ENCODE measurements around the gene SERPINH1.

Gene SERPINH1

GRCh38 chr11:75595429-75595828 lies 33.4 kb downstream of the SERPINH1 start:
- peaks cover 14 to 18% of the 10 kb centered on the region in 2 donors for H3K27me3 Mint-ChIP-seq
- no peak for DNase-seq
- no peak overlapping the region for H3K4me3 Mint-ChIP-seq
- H3K4me1 Mint-ChIP-seq: peaks cover 11 to 12% of the 10 kb centered on the region in 2 donors
- H3K27ac Mint-ChIP-seq: no peak overlapping the region
- H3K36me3 Mint-ChIP-seq: no peaks in the 10 kb centered on the region
- ATAC-seq (replicated peaks): peak; percentile 33 to 42
- H3K9me3 Mint-ChIP-seq: no peaks in the 10 kb centered on the region

GRCh38 chr11:75596914-75597313 lies 34.9 kb downstream of the SERPINH1 start:
- H3K4me1 Mint-ChIP-seq: peaks cover 11 to 12% of the 10 kb centered on the region in 2 donors
- ATAC-seq (replicated peaks) (no peak), DNase-seq (no peak)
- no peaks in the 10 kb centered on the region for H3K9me3 Mint-ChIP-seq
- H3K27ac Mint-ChIP-seq: no peak overlapping the region
- peaks cover 17 to 22% of the 10 kb centered on the region in 2 donors for H3K27me3 Mint-ChIP-seq
- H3K36me3 Mint-ChIP-seq: no peaks in the 10 kb centered on the region
- no peak overlapping the region for H3K4me3 Mint-ChIP-seq

GRCh38 chr11:75597636-75598035 lies 35.6 kb downstream of the SERPINH1 start:
- Mint-ChIP-seq H3K4me3 (no peak overlapping the region), H3K27ac (no peak overlapping the region), H3K27me3 (peaks cover 17% of the 10 kb centered on the region in 2 donors), H3K9me3 (no peaks in the 10 kb centered on the region), H3K4me1 (peaks cover 11 to 12% of the 10 kb centered on the region in 2 donors), H3K36me3 (no peaks in the 10 kb centered on the region)
- DNase-seq (no peak), ATAC-seq (replicated peaks) (peak; percentile 54 to 67)

GRCh38 chr11:75598264-75598663 lies 36.2 kb downstream of the SERPINH1 start:
- Mint-ChIP-seq H3K27me3 (peaks cover 16 to 17% of the 10 kb centered on the region in 2 donors), H3K4me1 (peaks cover 11 to 12% of the 10 kb centered on the region in 2 donors), H3K36me3 (no peaks in the 10 kb centered on the region), H3K9me3 (no peaks in the 10 kb centered on the region), H3K27ac (no peak overlapping the region), H3K4me3 (no peak overlapping the region)
- DNase-seq: no peak
- ATAC-seq (replicated peaks): no peak

- H3K4me1 Mint-ChIP-seq: peaks cover 11 to 12% of the 10 kb centered on the region in 2 donors
- DNase-seq (no peak), ATAC-seq (replicated peaks) (no peak)
- no peak overlapping the region for H3K27ac Mint-ChIP-seq
- H3K4me3 Mint-ChIP-seq: no peak overlapping the region
- H3K27me3 Mint-ChIP-seq: peaks cover 13 to 15% of the 10 kb centered on the region in 2 donors
- no peaks in the 10 kb centered on the region for H3K9me3 Mint-ChIP-seq
- H3K36me3 Mint-ChIP-seq: no peaks in the 10 kb centered on the region
These were observed 36.8 kb downstream of the SERPINH1 start for GRCh38 chr11:75598900-75599299.

DNA sequence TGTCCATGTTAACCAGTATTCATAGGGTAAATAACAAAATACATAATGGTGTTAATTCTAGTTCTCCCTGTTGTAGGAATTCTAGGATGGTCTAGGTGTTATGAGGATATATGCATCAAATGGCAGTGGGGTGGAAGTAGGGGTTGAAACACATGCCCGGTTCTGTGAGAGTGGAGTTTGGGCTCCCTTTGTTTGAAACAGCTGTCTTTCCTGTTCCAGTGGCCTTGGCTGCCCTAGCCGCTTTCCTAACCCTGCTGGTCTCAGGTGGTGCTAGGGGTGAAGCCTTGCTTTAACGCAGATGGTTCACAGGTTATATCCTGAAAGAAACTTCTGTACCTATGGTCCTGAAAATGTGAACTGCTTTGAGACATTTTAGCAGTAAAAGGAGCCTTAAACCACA lies 38.3 kb downstream of the SERPINH1 start:
- H3K27ac Mint-ChIP-seq: no peak overlapping the region
- H3K4me3 Mint-ChIP-seq: no peak overlapping the region
- H3K9me3 Mint-ChIP-seq: no peaks in the 10 kb centered on the region
- peaks cover 7% of the 10 kb centered on the region in 2 donors for H3K4me1 Mint-ChIP-seq
- no peak for ATAC-seq (replicated peaks)
- no peaks in the 10 kb centered on the region for H3K36me3 Mint-ChIP-seq
- DNase-seq: no peak
- H3K27me3 Mint-ChIP-seq: peaks cover 25 to 28% of the 10 kb centered on the region in 2 donors

- Mint-ChIP-seq H3K27me3 (peaks cover 32 to 39% of the 10 kb centered on the region in 2 donors), H3K9me3 (no peaks in the 10 kb centered on the region), H3K27ac (no peak overlapping the region), H3K4me3 (no peak overlapping the region), H3K36me3 (no peaks in the 10 kb centered on the region), H3K4me1 (no peaks in the 10 kb centered on the region)
- no peak for ATAC-seq (replicated peaks)
- no peak for DNase-seq
These were observed 39.4 kb downstream of the SERPINH1 start for GRCh38 chr11:75601494-75601893.

DNA sequence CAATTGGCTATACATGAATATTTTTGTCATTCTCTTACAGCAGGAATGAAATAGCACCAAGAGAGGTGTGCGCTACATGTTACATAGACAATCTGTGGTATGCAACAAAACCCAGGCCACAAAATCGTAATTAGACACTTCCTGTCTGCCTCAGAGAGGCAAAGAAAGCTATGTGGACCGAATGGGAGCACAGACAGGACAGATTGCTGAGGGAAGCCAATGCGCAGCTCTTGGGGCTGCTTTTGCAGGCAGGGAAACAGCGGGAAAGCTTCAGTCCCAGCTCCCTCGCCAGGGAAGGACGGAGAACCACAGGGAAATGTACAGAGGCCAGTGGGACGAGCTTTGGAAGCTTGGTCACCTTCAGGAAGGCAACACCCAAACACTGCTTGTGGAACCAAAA lies 40.9 kb downstream of the SERPINH1 start:
- DNase-seq: no peak
- peaks cover 36 to 51% of the 10 kb centered on the region in 2 donors for H3K27me3 Mint-ChIP-seq
- H3K27ac Mint-ChIP-seq: peak overlapping the region; percentile 77
- H3K4me1 Mint-ChIP-seq: no peaks in the 10 kb centered on the region
- no peaks in the 10 kb centered on the region for H3K36me3 Mint-ChIP-seq
- H3K4me3 Mint-ChIP-seq: no peak overlapping the region
- ATAC-seq (replicated peaks): no peak
- H3K9me3 Mint-ChIP-seq: no peaks in the 10 kb centered on the region

DNA sequence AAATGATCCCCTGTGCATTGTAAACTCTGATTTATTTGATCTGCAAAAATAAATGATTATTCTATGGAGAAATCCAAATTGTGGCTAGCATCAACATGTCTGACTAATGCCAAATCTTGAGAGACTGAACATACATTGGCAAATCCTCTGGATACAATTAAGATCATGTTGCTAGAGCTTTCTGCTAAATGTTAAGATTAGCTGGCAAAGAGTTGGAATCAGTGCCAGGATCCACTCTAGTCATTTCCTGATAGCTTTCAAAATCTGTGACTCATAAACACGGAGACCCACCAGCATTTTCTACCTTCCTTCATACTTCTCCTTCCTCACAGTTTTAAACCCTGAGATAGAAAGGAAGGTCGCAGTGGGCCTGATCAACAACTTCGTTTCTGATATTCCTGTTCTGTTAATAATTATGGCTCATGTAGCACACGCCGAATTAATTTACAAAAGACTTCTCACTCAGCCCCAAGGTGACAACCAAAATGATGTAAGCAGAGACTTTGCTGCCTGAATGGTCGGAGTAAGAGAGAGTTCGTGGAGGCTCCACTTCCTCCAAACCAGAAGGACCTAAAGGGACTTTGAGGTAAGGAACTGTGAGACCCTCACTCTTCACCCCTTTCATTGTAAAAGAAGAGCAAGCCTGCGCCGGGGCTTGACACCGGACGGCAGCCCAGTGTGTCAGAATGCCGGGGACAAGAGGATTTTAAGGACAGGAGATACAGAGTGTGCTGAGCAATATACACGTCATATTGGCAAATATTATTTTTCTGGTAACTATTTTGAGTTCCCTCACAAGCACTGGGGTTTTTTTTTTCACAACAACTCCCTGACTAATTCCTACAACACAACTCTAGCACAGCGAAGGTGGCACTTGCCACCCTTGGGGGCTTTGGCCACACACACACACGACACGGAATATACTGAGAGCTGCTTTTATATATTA lies 42.0 kb downstream of the SERPINH1 start:
- ATAC-seq (replicated peaks): no peak
- DNase-seq: no peak
- no peak overlapping the region for H3K4me3 Mint-ChIP-seq
- H3K27ac Mint-ChIP-seq: peak overlapping the region; percentile 27
- H3K36me3 Mint-ChIP-seq: no peaks in the 10 kb centered on the region
- no peaks in the 10 kb centered on the region for H3K9me3 Mint-ChIP-seq
- no peaks in the 10 kb centered on the region for H3K4me1 Mint-ChIP-seq
- peaks cover 36 to 54% of the 10 kb centered on the region in 2 donors for H3K27me3 Mint-ChIP-seq

GRCh38 chr11:75606099-75606498 lies 44.0 kb downstream of the SERPINH1 start:
- Mint-ChIP-seq H3K27ac (no peak overlapping the region), H3K4me1 (no peaks in the 10 kb centered on the region), H3K27me3 (peaks cover 42 to 66% of the 10 kb centered on the region in 2 donors), H3K4me3 (no peak overlapping the region), H3K9me3 (no peaks in the 10 kb centered on the region), H3K36me3 (no peaks in the 10 kb centered on the region)
- DNase-seq: no peak
- ATAC-seq (replicated peaks): no peak

- Mint-ChIP-seq H3K9me3 (no peaks in the 10 kb centered on the region), H3K4me1 (no peaks in the 10 kb centered on the region), H3K36me3 (no peaks in the 10 kb centered on the region), H3K4me3 (no peak overlapping the region), H3K27me3 (peaks cover 11 to 24% of the 10 kb centered on the region in 2 donors), H3K27ac (no peak overlapping the region)
- DNase-seq (no peak), ATAC-seq (replicated peaks) (no peak)
These were observed 49.8 kb downstream of the SERPINH1 start for GRCh38 chr11:75611823-75612222.

- no peak for DNase-seq
These were observed 53.7 kb downstream of the SERPINH1 start for GRCh38 chr11:75615751-75616150.

DNA sequence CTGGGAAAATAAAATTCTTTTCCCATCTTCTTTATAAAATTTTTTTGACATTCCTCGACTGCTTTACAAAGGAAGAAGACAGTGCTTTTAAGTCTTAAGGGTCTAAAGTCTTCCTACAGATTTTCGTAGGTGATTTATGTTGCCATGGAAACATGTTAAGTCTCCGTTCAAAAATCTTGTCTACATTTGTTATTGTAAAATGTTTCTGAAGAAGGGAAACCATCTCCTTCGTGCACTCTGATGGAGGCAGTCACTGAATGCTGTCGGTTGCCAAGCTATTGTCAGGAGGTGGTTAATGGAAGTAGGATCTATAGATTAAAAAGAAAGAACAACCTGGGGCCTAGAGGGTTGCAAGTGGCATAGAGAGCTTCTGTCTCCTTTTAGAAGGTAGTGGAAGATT lies 54.2 kb downstream of the SERPINH1 start:
- Mint-ChIP-seq H3K27me3 (peaks cover 10 to 17% of the 10 kb centered on the region in 2 donors), H3K36me3 (peaks cover 5 to 9% of the 10 kb centered on the region in 2 donors), H3K4me3 (no peak overlapping the region), H3K9me3 (peaks cover 3 to 8% of the 10 kb centered on the region in 2 donors), H3K27ac (no peak overlapping the region), H3K4me1 (no peaks in the 10 kb centered on the region)
- DNase-seq (no peak), ATAC-seq (replicated peaks) (no peak)

More at GRCh38 chr11:75615751-75616150, 53.7 kb downstream of the SERPINH1 start:
- Mint-ChIP-seq H3K9me3 (peaks cover 3 to 8% of the 10 kb centered on the region in 2 donors), H3K4me1 (no peaks in the 10 kb centered on the region), H3K36me3 (peaks cover 5 to 9% of the 10 kb centered on the region in 2 donors), H3K4me3 (no peak overlapping the region), H3K27ac (no peak overlapping the region), H3K27me3 (peaks cover 10 to 20% of the 10 kb centered on the region in 2 donors)
- no peak for ATAC-seq (replicated peaks)

All from stimulated activated naive B cell treated with anti-CD40 and anti-IgM and Interleukin-4, amounts not matched to agents 10 μg/mL and 1 μg/mL and 100 μg/mL, for 72 hours (primary cell).